HepG2 (cell line): ENCODE data around the gene COX6A2. TPM values are rescaled to one million over a fixed set of nuclear protein-coding genes. Genes with fewer than 3 reads are reported as not detected.

ENCODE experiments used
- ATAC-seq: fragments of 200-7000 bp; cut with Tn5 transposase; 3 replicates; pipeline ENCODE4 v1.9.1; 2020; ENCODE audit warnings: mild to moderate bottlenecking, moderate library complexity
- BruUV-seq: library from RNA; stranded (reverse); fragments of 400-500 nt; replicated peaks from 2 replicates; lab custom pipeline; 2021; lab: Mats Ljungman, UMichigan
- CTCF ChIA-PET: fragments of 300-600 bp; formaldehyde crosslinking; extraction: SDS; loops from one replicate; lab custom pipeline; 2021; ENCODE audit warnings: low total read pairs, inconsistent platforms, low intra/inter-chr PET ratio; lab: Yijun Ruan, JAX
- POLR2A ChIA-PET: fragments of 350-600 bp; sonication (Branson Sonifier 250); formaldehyde crosslinking; loops from one replicate; lab custom pipeline; 2020; ENCODE audit warnings: antibody characterized with exemption, inconsistent platforms; lab: Yijun Ruan, JAX
- DNase-seq: peaks from one replicate; pipeline ENCODE4 v3.0.0-alpha.2; 2015; ENCODE audit warnings: low spot score
- FAIRE-seq: peaks from 3 replicates; lab custom pipeline; 2011; peaks lifted over from hg19 to GRCh38; lab: Jason Lieb, UNC
- H2AFZ ChIP-seq: one replicate; pipeline ENCODE4 v1.6.1; 2011; ENCODE audit warnings: low read length, inconsistent platforms
- H3K27ac ChIP-seq: fragments of 300-600 bp; 3 replicates; pipeline ENCODE4 v1.8.0; 2011; ENCODE audit warnings: mixed run types, mild to moderate bottlenecking, mixed read lengths, low read length, inconsistent platforms; ENCODE audit not compliant: insufficient read depth; ENCODE audit errors: extremely low read length
- H3K27me3 ChIP-seq, 2 experiments: fragments of 200-600 bp in 1 of 2; 2 replicates in 1 of 2; 3 replicates in 1 of 2; pipeline versions ENCODE4 v1.6.0 to v1.8.0; 2011; ENCODE audit warnings: low read length in 2 of 2, mild to moderate bottlenecking in 2 of 2, moderate library complexity in 2 of 2, inconsistent platforms in 1 of 2; ENCODE audit not compliant: insufficient read depth in 2 of 2, control insufficient read depth in 1 of 2
- H3K36me3 ChIP-seq, 2 experiments: fragments of 200-600 bp in 1 of 2; replicated peaks in 1 of 2; 2 replicates in 1 of 2; 3 replicates in 1 of 2; pipeline versions ENCODE4 v1.5.1 to v1.8.0; 2011; ENCODE audit warnings: low read length in 2 of 2, inconsistent platforms in 1 of 2; ENCODE audit not compliant: insufficient read depth in 2 of 2, control insufficient read depth in 1 of 2
- H3K4me1 ChIP-seq: 2 replicates; pipeline ENCODE4 v1.5.1; 2012; ENCODE audit warnings: low read length, inconsistent platforms; ENCODE audit not compliant: insufficient read depth
- H3K4me2 ChIP-seq: 2 replicates; pipeline ENCODE4 v1.6.0; 2011; ENCODE audit warnings: low read depth, low read length, inconsistent platforms
- H3K4me3 ChIP-seq, 3 experiments: fragments of 200-600 bp in 1 of 3; sonication (generic), shearing (Covaris generic) in 1 of 3; replicated peaks in 1 of 3; 2 replicates each; pipeline ENCODE4 v1.5.1; 2011 to 2016; ENCODE audit warnings: low read length in 3 of 3, inconsistent platforms in 2 of 3, low read depth in 2 of 3, mild to moderate bottlenecking in 2 of 3, control low read depth in 1 of 3, mixed read lengths in 1 of 3; ENCODE audit not compliant: insufficient read depth in 1 of 3
- H3K79me2 ChIP-seq: one replicate; pipeline ENCODE4 v1.6.1; 2011; ENCODE audit warnings: low read length, inconsistent platforms; ENCODE audit not compliant: insufficient read depth
- H3K9ac ChIP-seq: 2 replicates; pipeline ENCODE4 v1.6.0; 2011; ENCODE audit warnings: mild to moderate bottlenecking, low read depth, low read length, inconsistent platforms; ENCODE audit not compliant: insufficient read depth
- H3K9me3 ChIP-seq: 2 replicates; pipeline ENCODE4 v1.5.1; 2012; ENCODE audit warnings: mild to moderate bottlenecking, low read length
- H4K20me1 ChIP-seq: 2 replicates; pipeline ENCODE4 v1.6.0; 2011; ENCODE audit warnings: inconsistent platforms, mild to moderate bottlenecking, low read length, moderate library complexity; ENCODE audit not compliant: insufficient read depth
- CBX5 ChIP-seq: sonication (generic); formaldehyde crosslinking; IDR thresholded peaks from 2 replicates; pipeline ENCODE4 v1.4.0; 2020; ENCODE audit warnings: missing genetic modification reagents, borderline replicate concordance
- ELF4 ChIP-seq: sonication (generic); formaldehyde crosslinking; IDR thresholded peaks from 2 replicates; pipeline ENCODE4 v1.5.0; 2020; ENCODE audit warnings: missing genetic modification reagents, mild to moderate bottlenecking, moderate library complexity, borderline replicate concordance
- IRF1 ChIP-seq: sonication (generic); formaldehyde crosslinking; IDR thresholded peaks from 2 replicates; pipeline ENCODE4 v1.4.0; 2020; ENCODE audit warnings: low read depth, mild to moderate bottlenecking, missing genetic modification reagents
- PATZ1 ChIP-seq: sonication (generic); formaldehyde crosslinking; IDR thresholded peaks from 2 replicates; pipeline ENCODE4 v1.4.0; 2020; ENCODE audit warnings: missing genetic modification reagents
- SNAI1 ChIP-seq: sonication (generic); formaldehyde crosslinking; IDR thresholded peaks from 2 replicates; pipeline ENCODE4 v1.5.0; 2020; ENCODE audit warnings: mild to moderate bottlenecking, missing genetic modification reagents, borderline replicate concordance
- SP140L ChIP-seq: sonication (generic); formaldehyde crosslinking; IDR thresholded peaks from 2 replicates; pipeline ENCODE4 v1.4.0; 2020; ENCODE audit warnings: missing genetic modification reagents, borderline replicate concordance
- UBTF ChIP-seq: sonication (generic); formaldehyde crosslinking; IDR thresholded peaks from 2 replicates; pipeline ENCODE4 v1.4.0; 2020; ENCODE audit warnings: mild to moderate bottlenecking, missing genetic modification reagents
- ZBTB46 ChIP-seq: sonication (generic); formaldehyde crosslinking; IDR thresholded peaks from 2 replicates; pipeline ENCODE4 v1.4.0; 2020; ENCODE audit warnings: mild to moderate bottlenecking, missing genetic modification reagents, borderline replicate concordance
- ZNF354B ChIP-seq: sonication (generic); formaldehyde crosslinking; IDR thresholded peaks from 2 replicates; pipeline ENCODE4 v1.8.0; 2022; ENCODE audit warnings: mild to moderate bottlenecking, missing genetic modification reagents
- ZNF552 ChIP-seq: sonication (generic); formaldehyde crosslinking; IDR thresholded peaks from 2 replicates; pipeline ENCODE4 v1.9.0; 2022; ENCODE audit warnings: missing genetic modification reagents, mild to moderate bottlenecking, borderline replicate concordance
- ZNF597 ChIP-seq: sonication (generic); formaldehyde crosslinking; IDR thresholded peaks from 2 replicates; pipeline ENCODE4 v1.5.0; 2020; ENCODE audit warnings: missing genetic modification reagents
- ZNF780A ChIP-seq: sonication (generic); formaldehyde crosslinking; IDR thresholded peaks from 2 replicates; pipeline ENCODE4 v1.8.0; 2022; ENCODE audit warnings: mild to moderate bottlenecking, missing genetic modification reagents, moderate library complexity
- WGBS: methylation state at CpG from one replicate; pipeline ENCODE4 v1.1.6; 2017; ENCODE audit warnings: low lambda C conversion rate; 5-methylcytosine and 5-hydroxymethylcytosine counted together
- in situ Hi-C: cut with HindIII; loops from 2 replicates; pipeline ENCODE4 v1.10.0; 2017; ENCODE audit warnings: low pct_unique_long_range_greater_than_20kb; ENCODE audit not compliant: extremely low pct_ligation_motif_present
- intact Hi-C: fragments of 100-400 bp; cut with micrococcal nuclease; formaldehyde crosslinking; loops from one replicate; pipeline ENCODE4 v1.10.0; 2022; ENCODE audit not compliant: unreplicated experiment
- polyA plus RNA-seq, 8 experiments: library from polyadenylated mRNA; depleted of rRNA in 3 of 8; stranded (reverse) in 7 of 8; unstranded in 1 of 8; fragments of >200 nt; fragmentation: Illumina TruSeq in 4 of 8; extraction: Trizol in 4 of 8; gene quantifications; 2 replicates each; pipeline versions ENCODE4 v1.2.1 to v1.2.3, GENCODE V29; 2011 to 2016; ENCODE audit warnings: low read depth in 4 of 8, missing spikeins in 1 of 8, mixed read lengths in 1 of 8; ENCODE audit not compliant: insufficient read depth in 1 of 8
- total RNA-seq, 5 experiments: library from RNA; depleted of rRNA; stranded (reverse); fragments of >200 nt; fragmentation: Illumina TruSeq; extraction: Trizol; gene quantifications; 2 replicates each; pipeline ENCODE4 v1.2.3, GENCODE V29; 2016; ENCODE audit warnings: low read depth in 1 of 5

Gene COX6A2
- total and polyA plus RNA-seq, 2 of the 13 experiments (the other 11 are each of a cell fraction or from before 2014, with no cell fraction given) = not detected

- TF ChIP-seq UBTF (CRISPR knock-in tag) = no peak
- TF ChIP-seq ZNF597 (CRISPR knock-in tag) = no peak
- no peak for TF ChIP-seq ZNF354B (CRISPR knock-in tag)
- TF ChIP-seq SNAI1 (CRISPR knock-in tag) = no peak
- no peak for TF ChIP-seq ZNF552 (CRISPR knock-in tag)
- TF ChIP-seq PATZ1 (CRISPR knock-in tag) = no peak
- no peak for TF ChIP-seq SP140L (CRISPR knock-in tag)
- TF ChIP-seq ELF4 (CRISPR knock-in tag) = no peak
- TF ChIP-seq IRF1 (CRISPR knock-in tag) = no peak
- no peak for TF ChIP-seq ZBTB46 (CRISPR knock-in tag)
- no peak for TF ChIP-seq ZNF780A (CRISPR knock-in tag)
- TF ChIP-seq CBX5 = no peak
- H3K4me3 ChIP-seq = no peak overlapping the region
- no peak overlapping the region for H2AFZ ChIP-seq
- no peaks in the 10 kb centered on the region for H3K9me3 ChIP-seq
- H4K20me1 ChIP-seq = no peaks in the 10 kb centered on the region
- WGBS = 30% methylated on average over 8 of the region's 11 CpGs
- H3K79me2 ChIP-seq = no peaks in the 10 kb centered on the region
- intact Hi-C loops (no loop called here), in situ Hi-C loops (no loop called here)
- DNase-seq (no peak), ATAC-seq (no peak), FAIRE-seq (no peak)
- H3K27me3 ChIP-seq = peaks cover under 1 to 43% of the 10 kb centered on the region in 2 experiments; a peak in 4 of 5 replicates
- BruUV-seq = no TSS peak
- CTCF ChIA-PET = no interaction called here
- POLR2A ChIA-PET = no interaction called here
- no peaks in the 10 kb centered on the region for H3K4me1 ChIP-seq
- no peak overlapping the region for H3K27ac ChIP-seq
- H3K9ac ChIP-seq = no peak overlapping the region
- no peak overlapping the region for H3K4me2 ChIP-seq
- no peaks in the 10 kb centered on the region for H3K36me3 ChIP-seq
Measured at GRCh38 chr16:31416371-31416770, 11.8 kb downstream of the COX6A2 start.
